Astrocyte of the cerebellum (primary cell): ENCODE data around the gene ATP2A3.
A peak's percentile ranks its signal among the peaks of the same experiment; 100 is the strongest.

Experiments
- DNase-seq: peaks from one replicate; pipeline ENCODE4 v3.0.0-alpha.2; 2011; ENCODE audit warnings: low read depth
- H3K4me3 ChIP-seq: 2 replicates; pipeline ENCODE4 v1.5.1; 2011; ENCODE audit warnings: mild to moderate bottlenecking, low read depth, low read length, moderate library complexity
- in situ Hi-C: cut with HindIII; loops from 2 replicates; pipeline ENCODE4 v1.10.0; 2017; ENCODE audit warnings: low sequenced_read_pairs
- TF ChIP-seq, protein P1 (sequence below): IDR thresholded peaks from 2 replicates; pipeline ENCODE4 v1.5.1; 2012; ENCODE audit warnings: low read length, low read depth, moderate library complexity, mild to moderate bottlenecking; ENCODE audit errors: missing control alignments

The ATP2A3 gene

DNA sequence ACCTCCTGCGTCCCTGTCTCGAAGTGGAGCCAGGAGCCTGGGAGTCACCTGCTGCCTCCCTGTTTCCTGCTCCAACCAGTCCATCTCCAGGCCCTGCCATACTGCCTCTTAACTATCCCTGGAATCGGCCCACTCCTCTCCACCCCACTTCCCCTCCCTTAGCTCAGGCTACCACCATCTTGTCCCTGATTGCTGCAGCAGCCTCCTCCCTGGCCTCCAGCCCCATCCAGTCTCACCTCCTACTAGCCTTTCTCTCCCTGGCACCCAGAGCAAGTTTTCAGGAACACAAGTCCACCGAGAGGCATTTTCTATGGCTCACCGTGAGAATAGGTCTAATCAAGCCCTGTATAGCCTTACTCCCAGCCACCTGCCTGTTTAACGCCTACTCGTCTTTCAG is 70.5 kb downstream of the ATP2A3 start:
- DNase-seq = no peak
- H3K4me3 ChIP-seq = no peak overlapping the region
- TF ChIP-seq, protein P1, sequence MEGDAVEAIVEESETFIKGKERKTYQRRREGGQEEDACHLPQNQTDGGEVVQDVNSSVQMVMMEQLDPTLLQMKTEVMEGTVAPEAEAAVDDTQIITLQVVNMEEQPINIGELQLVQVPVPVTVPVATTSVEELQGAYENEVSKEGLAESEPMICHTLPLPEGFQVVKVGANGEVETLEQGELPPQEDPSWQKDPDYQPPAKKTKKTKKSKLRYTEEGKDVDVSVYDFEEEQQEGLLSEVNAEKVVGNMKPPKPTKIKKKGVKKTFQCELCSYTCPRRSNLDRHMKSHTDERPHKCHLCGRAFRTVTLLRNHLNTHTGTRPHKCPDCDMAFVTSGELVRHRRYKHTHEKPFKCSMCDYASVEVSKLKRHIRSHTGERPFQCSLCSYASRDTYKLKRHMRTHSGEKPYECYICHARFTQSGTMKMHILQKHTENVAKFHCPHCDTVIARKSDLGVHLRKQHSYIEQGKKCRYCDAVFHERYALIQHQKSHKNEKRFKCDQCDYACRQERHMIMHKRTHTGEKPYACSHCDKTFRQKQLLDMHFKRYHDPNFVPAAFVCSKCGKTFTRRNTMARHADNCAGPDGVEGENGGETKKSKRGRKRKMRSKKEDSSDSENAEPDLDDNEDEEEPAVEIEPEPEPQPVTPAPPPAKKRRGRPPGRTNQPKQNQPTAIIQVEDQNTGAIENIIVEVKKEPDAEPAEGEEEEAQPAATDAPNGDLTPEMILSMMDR = no peak
- in situ Hi-C loops = no loop called here

DNA sequence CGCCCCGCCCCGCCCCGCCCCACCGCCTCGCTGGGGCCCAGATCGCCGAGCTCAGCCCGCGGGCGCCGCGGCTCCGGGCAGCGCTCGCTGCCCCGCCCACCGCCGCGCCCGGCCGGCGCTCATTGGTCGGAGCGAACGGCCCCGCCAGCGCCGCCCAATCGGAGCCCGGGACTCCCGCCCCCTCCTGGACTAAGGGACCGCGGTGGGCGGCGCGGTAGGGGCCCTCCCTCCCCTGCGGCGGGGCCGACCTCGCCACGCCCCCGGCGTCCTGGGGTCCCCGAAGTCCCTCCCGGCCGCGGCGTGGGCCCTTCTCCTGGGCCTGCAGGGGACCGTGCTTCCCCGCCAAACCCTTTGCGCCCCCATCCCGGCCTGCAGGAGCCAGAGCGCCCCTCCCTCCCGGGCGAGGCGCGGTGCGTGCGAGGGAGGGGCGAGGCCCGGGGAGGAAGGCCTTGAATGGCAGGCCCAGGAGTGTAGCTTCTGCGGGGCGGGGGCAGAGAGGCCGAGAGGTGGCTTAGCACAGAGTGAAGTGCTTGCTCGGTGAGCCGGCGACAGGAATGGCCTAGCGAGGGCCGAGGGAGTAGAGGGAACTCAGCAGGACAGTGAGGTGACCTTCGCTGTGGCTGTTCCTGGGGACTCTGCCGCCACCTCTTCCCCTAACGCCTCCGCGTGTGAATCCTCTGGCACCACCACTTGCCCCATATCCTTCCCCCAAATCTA is 71.1 kb downstream of the ATP2A3 start, which contains the start of gene CAMKK1:
Gene CAMKK1, minus strand, starts transcription at position 51 of the 717 bp plus-strand sequence. CDS start 7,366 bp downstream, outside the sequence.
- peak within 1 kb of the TSS; percentile 58 for H3K4me3 ChIP-seq
- no peak for DNase-seq
- in situ Hi-C loops = no loop called here
- TF ChIP-seq, protein P1 = no peak

DNA sequence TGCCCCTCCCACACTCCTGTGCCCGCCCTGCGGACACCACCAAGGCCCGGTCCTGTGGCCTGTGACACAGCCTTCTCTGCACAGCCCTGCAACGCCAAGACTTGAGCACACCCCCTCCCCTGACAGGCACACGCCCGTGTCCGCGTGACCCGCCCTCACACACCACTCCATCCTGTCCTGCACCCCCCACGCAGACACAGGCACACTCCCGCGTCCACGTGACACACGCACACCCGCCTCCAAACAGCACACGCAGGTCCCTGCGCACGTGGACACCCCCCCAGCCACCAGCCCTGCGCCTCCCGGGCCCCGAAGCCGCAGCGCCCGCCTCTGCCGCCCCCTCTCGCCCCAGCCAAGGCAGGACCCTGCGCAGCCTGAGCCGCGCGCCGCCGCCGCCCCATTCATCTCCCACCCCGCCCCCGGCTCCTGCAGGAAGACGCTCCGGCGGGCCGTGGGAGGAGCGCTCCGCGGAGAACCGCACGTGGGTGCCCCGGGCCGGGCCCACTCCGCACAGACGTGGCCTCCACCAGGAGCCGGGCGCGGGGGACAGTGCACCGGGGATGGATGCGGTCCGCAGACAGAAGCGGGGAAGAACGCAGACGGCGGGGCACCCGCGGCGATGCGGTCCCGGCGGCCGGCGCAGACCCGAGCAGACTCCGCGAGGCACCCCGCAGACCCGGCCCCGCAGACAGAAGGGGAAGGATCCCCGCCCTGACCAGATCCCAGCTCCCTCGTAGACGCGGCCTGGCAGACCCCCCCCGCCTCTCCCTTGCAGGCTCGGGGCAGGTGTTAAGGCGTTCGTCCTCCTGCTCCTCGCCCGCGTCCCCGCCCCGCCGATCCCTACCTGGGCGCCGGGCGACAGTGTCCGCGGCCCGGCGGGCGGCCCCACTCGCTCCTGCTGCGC is 71.9 kb downstream of the ATP2A3 start:
- TF ChIP-seq, protein P1 = no peak
- in situ Hi-C loops = no loop called here
- H3K4me3 ChIP-seq = peak overlapping the region; percentile 58
- no peak for DNase-seq

DNA sequence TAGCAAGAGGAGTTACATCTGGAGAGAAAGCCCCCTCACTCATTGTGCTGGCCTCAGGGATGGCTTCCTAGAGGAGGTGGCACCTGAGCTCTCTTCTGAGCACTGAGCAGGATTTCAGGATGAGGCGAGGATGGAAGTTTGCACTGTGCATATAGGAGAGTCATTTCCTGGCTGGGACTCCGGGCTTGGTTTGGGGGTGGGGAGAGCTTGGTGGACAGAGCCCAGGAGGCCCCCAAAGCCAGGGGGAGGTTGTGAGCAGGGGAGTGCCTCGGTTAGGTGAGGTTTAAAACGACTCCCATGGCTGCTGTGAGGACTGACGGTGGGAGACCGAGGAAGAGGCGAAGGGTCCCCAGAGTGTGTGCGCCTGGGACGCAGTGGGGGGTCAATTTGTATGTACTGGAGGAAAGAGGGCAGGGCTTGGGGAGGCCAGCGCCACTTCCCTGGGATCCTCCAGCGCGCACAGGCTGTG is 72.6 kb downstream of the ATP2A3 start:
- peak overlapping the region; percentile 58 for H3K4me3 ChIP-seq
- in situ Hi-C loops = no loop called here
- no peak for DNase-seq
- TF ChIP-seq, protein P1 = no peak

DNA sequence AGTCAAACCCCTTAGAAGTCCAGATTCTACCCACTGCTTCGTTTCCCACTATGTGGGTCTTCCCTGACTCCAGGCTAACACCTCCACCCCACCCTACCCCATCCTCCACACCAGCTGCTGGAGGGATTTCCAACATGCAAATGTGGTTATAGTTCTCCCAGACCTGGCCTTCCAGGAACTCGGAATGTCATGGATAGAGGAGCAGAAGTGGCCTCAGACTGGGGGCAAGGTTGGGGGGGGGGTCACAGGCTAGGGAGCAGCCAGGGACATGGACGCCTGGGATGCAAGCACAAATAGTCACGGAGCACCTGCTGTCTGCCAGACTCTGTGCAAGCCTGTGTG is 73.4 kb downstream of the ATP2A3 start:
- TF ChIP-seq, protein P1 = no peak
- no peak overlapping the region for H3K4me3 ChIP-seq
- DNase-seq = no peak
- in situ Hi-C loops = no loop called here

DNA sequence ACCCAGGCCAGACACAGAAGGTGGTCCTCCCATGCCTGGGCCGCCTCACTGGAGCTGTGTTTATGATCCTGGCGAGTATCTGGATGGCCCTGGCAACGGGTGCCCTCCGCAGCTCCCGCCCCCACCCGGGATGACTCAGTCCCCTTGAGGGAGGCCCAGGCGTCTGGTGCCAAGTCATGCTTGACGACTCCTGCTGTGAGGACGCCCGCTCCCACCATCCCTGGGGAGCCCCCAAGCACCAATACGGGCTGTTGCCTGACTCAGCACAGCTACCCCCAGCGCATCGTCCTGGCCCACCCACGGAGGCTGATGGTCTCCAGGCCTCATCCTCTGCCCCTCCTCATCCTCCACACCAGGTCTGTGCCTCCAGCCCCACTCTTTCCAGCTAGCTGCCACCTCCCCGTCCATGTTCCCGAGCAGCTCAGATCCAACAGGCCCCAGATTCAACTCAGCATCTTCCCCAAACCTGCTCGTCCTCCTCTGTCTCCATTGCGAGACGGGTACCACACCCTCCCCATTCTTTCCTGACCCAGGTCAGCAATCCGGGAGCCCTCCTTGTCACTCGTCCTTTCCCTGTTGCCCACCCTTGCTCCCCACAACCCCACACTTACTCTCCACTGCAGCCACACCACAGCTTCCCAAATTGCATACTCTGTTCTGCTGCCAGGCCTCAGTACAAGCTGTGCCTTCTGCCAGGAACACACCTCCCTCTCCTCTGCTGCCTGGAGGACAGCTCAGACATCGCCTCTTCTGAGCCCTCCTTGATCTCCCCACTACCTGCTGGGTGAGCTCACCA is 74.0 kb downstream of the ATP2A3 start:
- no peak overlapping the region for H3K4me3 ChIP-seq
- DNase-seq = peak; percentile 38
- TF ChIP-seq, protein P1 = no peak
- in situ Hi-C loops = no loop called here
